ENCODE data around the gene ZC2HC1C. TPM values are rescaled to one million over a fixed set of nuclear protein-coding genes. Genes with fewer than 3 reads are reported as not detected.
A peak's percentile ranks its signal among the peaks of the same experiment; 100 is the strongest.
"Not testable (repeated sequence)": the region's sequence is repeated elsewhere in the genome, so short reads cannot be mapped to it uniquely, and the experiment has no call there.

The ZC2HC1C gene
- total RNA-seq, 2 experiments from 2014 or later = 0.22 to 0.30 TPM

GRCh38 chr14:75064205-75064567 is 5.3 kb upstream of the ZC2HC1C start:
- Mint-ChIP-seq H3K4me3 (peak overlapping the region; percentile 98), H3K27ac (peak overlapping the region; percentile 93), H3K4me1 (ENCODE audit: low read depth) (peaks cover 46% of the 10 kb centered on the region), H3K9me3 (no peaks in the 10 kb centered on the region), H3K36me3 (ENCODE audit: low read depth) (peaks cover 25% of the 10 kb centered on the region), H3K27me3 (no peaks in the 10 kb centered on the region)
- Histone ChIP-seq H3K27me3 (ENCODE audit: control insufficient read depth in 1 of 2, insufficient read depth in 2 of 2, low read length in 2 of 2) (no peaks in the 10 kb centered on the region), H3K9me3 (ENCODE audit: control insufficient read depth in 1 of 2, insufficient read depth in 1 of 2, low read length in 2 of 2) (no peaks in the 10 kb centered on the region), H3K4me3 (ENCODE audit: low read length) (peak overlapping the region; percentile 88), H3K27ac (ENCODE audit: low read depth in 1 of 2, low read length in 2 of 2) (peak overlapping the region; percentile 59 to 78), H3K4me1 (ENCODE audit: insufficient read depth, low read length) (peaks cover 26% of the 10 kb centered on the region), H3K36me3 (ENCODE audit: insufficient read depth, low read length) (no peaks in the 10 kb centered on the region)
- ATAC-seq (ENCODE audit: poor library complexity) = no peak
- DNase-seq = no peak
- intact Hi-C loops (cut with DNase I, micrococcal nuclease) = loop anchor here in 1 of 2 experiments (10.0 kb wide), 1 partner anchor 59 kb away; the partner anchor contains the start of gene EIF2B2
- no peak for TF ChIP-seq CTCF (IDR thresholded peaks at IDR 0.05)
- ChIA-PET POLR2A (interaction anchor here (0.6 to 3.0 kb wide), 10 partner anchors 10 to 203 kb away, joined by 3 to 22 read pairs (median 5); partner anchors contain the start of genes EIF2B2, MLH3, NEK9 and RPS6KL1), CTCF (interaction anchor here (0.9 to 2.0 kb wide), 6 partner anchors 13 to 220 kb away, joined by 3 to 7 read pairs (median 3); partner anchors contain the start of genes DLST and MLH3)

- no peaks in the 10 kb centered on the region for H3K9me3 Mint-ChIP-seq
- H3K4me1 Mint-ChIP-seq (ENCODE audit: low read depth) = peaks cover 34% of the 10 kb centered on the region
- ATAC-seq (ENCODE audit: poor library complexity) (no peak), DNase-seq (no peak)
- no peak overlapping the region for H3K27ac ChIP-seq (ENCODE audit: low read depth in 1 of 2, low read length in 2 of 2)
- no peak for TF ChIP-seq CTCF (IDR thresholded peaks at IDR 0.05)
- intact Hi-C loops (cut with DNase I, micrococcal nuclease) = loop anchor here (2.0 to 10.0 kb wide), 2 partner anchors 14 to 62 kb away; partner anchors contain the start of gene EIF2B2 (in 1 of the 2)
- H3K27me3 ChIP-seq (ENCODE audit: control insufficient read depth in 1 of 2, insufficient read depth in 2 of 2, low read length in 2 of 2) = no peaks in the 10 kb centered on the region
- H3K4me3 ChIP-seq (ENCODE audit: low read length) = no peak overlapping the region
- H3K36me3 ChIP-seq (ENCODE audit: insufficient read depth, low read length) = no peaks in the 10 kb centered on the region
- no peaks in the 10 kb centered on the region for H3K9me3 ChIP-seq (ENCODE audit: control insufficient read depth in 1 of 2, insufficient read depth in 1 of 2, low read length in 2 of 2)
- ChIA-PET CTCF (interaction anchor here (1.0 to 1.7 kb wide), 4 partner anchors 10 to 63 kb away, joined by 3 to 4 read pairs (median 3); no protein-coding TSS in a partner anchor), POLR2A (no interaction called here)
- H3K4me3 Mint-ChIP-seq = no peak overlapping the region
- H3K4me1 ChIP-seq (ENCODE audit: insufficient read depth, low read length) = peaks cover 35% of the 10 kb centered on the region
- H3K36me3 Mint-ChIP-seq (ENCODE audit: low read depth) = peaks cover 10% of the 10 kb centered on the region
- no peak overlapping the region for H3K27ac Mint-ChIP-seq
- H3K27me3 Mint-ChIP-seq = no peaks in the 10 kb centered on the region
Observed at GRCh38 chr14:75066691-75067090, 2.8 kb upstream of the ZC2HC1C start.

GRCh38 chr14:75067212-75067611 is 2.2 kb upstream of the ZC2HC1C start:
- Mint-ChIP-seq H3K4me3 (no peak overlapping the region), H3K27me3 (no peaks in the 10 kb centered on the region), H3K9me3 (no peaks in the 10 kb centered on the region), H3K4me1 (ENCODE audit: low read depth) (peaks cover 34% of the 10 kb centered on the region), H3K27ac (no peak overlapping the region), H3K36me3 (ENCODE audit: low read depth) (peaks cover 10% of the 10 kb centered on the region)
- Histone ChIP-seq H3K27me3 (ENCODE audit: control insufficient read depth in 1 of 2, insufficient read depth in 2 of 2, low read length in 2 of 2) (no peaks in the 10 kb centered on the region), H3K27ac (ENCODE audit: low read depth in 1 of 2, low read length in 2 of 2) (no peak overlapping the region), H3K36me3 (ENCODE audit: insufficient read depth, low read length) (no peaks in the 10 kb centered on the region), H3K4me1 (ENCODE audit: insufficient read depth, low read length) (peaks cover 35% of the 10 kb centered on the region), H3K9me3 (ENCODE audit: control insufficient read depth in 1 of 2, insufficient read depth in 1 of 2, low read length in 2 of 2) (no peaks in the 10 kb centered on the region), H3K4me3 (ENCODE audit: low read length) (no peak overlapping the region)
- POLR2A ChIA-PET = interaction anchor here (1.5 kb wide), 1 partner anchor 11 kb away, joined by 5 read pairs; no protein-coding TSS in a partner anchor
- intact Hi-C loops (cut with DNase I, micrococcal nuclease) = loop anchor here (2.0 to 10.0 kb wide), 2 partner anchors 14 to 62 kb away; partner anchors contain the start of gene EIF2B2 (in 1 of the 2)
- ATAC-seq (ENCODE audit: poor library complexity) (no peak), DNase-seq (no peak)
- CTCF ChIA-PET = interaction anchor here (1.0 kb wide), 1 partner anchor 21 kb away, joined by 3 read pairs; no protein-coding TSS in a partner anchor
- no peak for TF ChIP-seq CTCF (IDR thresholded peaks at IDR 0.05)

GRCh38 chr14:75067765-75068164 is 1.7 kb upstream of the ZC2HC1C start:
- DNase-seq; H3K27me3 ChIP-seq (ENCODE audit: control insufficient read depth in 1 of 2, insufficient read depth in 2 of 2, low read length in 2 of 2); H3K9me3 Mint-ChIP-seq; ATAC-seq (ENCODE audit: poor library complexity); H3K4me3 ChIP-seq (ENCODE audit: low read length); CTCF ChIA-PET; H3K27ac ChIP-seq (ENCODE audit: low read depth in 1 of 2, low read length in 2 of 2); H3K4me3 Mint-ChIP-seq; H3K36me3 ChIP-seq (ENCODE audit: insufficient read depth, low read length); H3K9me3 ChIP-seq (ENCODE audit: control insufficient read depth in 1 of 2, insufficient read depth in 1 of 2, low read length in 2 of 2); H3K27ac Mint-ChIP-seq; H3K27me3 Mint-ChIP-seq: not testable (repeated sequence)
- Mint-ChIP-seq H3K36me3 (ENCODE audit: low read depth) (peaks cover 10% of the 10 kb centered on the region), H3K4me1 (ENCODE audit: low read depth) (peaks cover 29% of the 10 kb centered on the region)
- POLR2A ChIA-PET = interaction anchor here (1.5 kb wide), 1 partner anchor 10 kb away, joined by 5 read pairs; no protein-coding TSS in a partner anchor
- peaks cover 32% of the 10 kb centered on the region for H3K4me1 ChIP-seq (ENCODE audit: insufficient read depth, low read length)
- intact Hi-C loops (cut with DNase I, micrococcal nuclease) = loop anchor here (2.0 to 10.0 kb wide), 2 partner anchors 15 to 63 kb away; partner anchors contain the start of gene EIF2B2 (in 1 of the 2)
